Measurements from ENCODE around the gene FBLN1.

The FBLN1 gene

DNA sequence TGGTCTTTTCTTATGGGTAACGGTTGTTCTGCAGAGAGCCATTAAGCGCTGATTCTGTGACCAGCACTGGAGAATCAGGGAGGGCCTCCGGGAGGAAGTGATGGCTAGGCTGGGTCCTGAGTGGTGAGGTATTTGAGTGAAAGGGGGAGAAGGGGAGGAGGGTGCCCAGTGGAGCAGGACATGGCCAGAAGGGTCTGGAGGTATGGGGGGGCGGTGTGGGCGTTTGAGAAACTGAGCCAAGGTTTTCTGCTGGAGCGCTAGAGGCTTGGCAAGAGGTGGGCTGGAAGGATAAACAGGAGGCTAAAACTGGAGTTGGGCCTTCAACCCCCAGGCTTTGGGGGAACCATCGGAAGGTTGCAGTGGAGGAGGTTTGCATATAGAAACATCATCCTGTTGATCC is 72.5 kb downstream of the FBLN1 start:
- TF ChIP-seq, protein P1, sequence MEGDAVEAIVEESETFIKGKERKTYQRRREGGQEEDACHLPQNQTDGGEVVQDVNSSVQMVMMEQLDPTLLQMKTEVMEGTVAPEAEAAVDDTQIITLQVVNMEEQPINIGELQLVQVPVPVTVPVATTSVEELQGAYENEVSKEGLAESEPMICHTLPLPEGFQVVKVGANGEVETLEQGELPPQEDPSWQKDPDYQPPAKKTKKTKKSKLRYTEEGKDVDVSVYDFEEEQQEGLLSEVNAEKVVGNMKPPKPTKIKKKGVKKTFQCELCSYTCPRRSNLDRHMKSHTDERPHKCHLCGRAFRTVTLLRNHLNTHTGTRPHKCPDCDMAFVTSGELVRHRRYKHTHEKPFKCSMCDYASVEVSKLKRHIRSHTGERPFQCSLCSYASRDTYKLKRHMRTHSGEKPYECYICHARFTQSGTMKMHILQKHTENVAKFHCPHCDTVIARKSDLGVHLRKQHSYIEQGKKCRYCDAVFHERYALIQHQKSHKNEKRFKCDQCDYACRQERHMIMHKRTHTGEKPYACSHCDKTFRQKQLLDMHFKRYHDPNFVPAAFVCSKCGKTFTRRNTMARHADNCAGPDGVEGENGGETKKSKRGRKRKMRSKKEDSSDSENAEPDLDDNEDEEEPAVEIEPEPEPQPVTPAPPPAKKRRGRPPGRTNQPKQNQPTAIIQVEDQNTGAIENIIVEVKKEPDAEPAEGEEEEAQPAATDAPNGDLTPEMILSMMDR (IDR thresholded peaks at IDR 0.05; ENCODE audit: poor library complexity, severe bottlenecking), result no peak
- peaks cover 9% of the 10 kb centered on the region for H3K4me1 ChIP-seq (ENCODE audit: insufficient read depth, poor library complexity, severe bottlenecking)

DNA sequence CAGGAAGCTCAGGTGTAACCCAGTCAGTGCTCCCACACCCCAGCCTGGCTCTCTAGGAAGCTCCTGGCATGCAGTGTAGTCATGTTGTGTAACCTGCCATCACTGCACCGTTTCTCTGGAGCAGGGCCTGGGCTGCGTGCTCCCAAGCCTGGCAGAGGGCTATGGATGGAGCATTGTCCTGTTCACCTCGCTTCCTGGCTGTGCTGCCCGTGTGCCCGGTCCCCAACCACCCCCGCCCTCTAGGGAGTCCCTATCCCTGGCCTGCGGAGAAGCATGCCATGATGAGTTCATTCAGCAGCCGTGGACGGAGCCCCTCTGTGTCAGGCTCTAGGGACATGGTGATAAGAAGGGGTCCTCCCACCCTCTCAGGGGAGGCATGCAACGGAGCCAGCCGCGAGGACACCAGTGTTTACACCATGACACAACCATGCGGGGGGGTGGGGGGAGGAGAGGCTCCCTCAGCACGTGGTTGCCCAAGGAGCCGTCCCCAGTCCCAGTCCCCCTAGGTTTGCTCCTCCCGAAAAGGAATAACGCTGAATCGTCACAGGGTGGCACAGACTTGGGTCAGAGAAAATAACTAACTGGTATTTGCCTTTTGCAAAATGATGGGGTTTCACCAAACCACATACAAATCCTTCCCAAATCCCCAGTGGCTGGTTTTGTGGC is 73.1 kb downstream of the FBLN1 start:
- no peak overlapping the region for H3K4me3 ChIP-seq (ENCODE audit: severe bottlenecking)
- peaks cover 9% of the 10 kb centered on the region for H3K4me1 ChIP-seq (ENCODE audit: insufficient read depth, poor library complexity, severe bottlenecking)
- TF ChIP-seq, protein P1 (IDR thresholded peaks at IDR 0.05; ENCODE audit: poor library complexity, severe bottlenecking), result no peak
- no peaks in the 10 kb centered on the region; the same call in 1 of the 2 replicates for H3K36me3 ChIP-seq (ENCODE audit: low read depth)
- DNase-seq (ENCODE audit: low spot score), result no peak
- H3K27me3 ChIP-seq (ENCODE audit: insufficient read depth, poor library complexity, severe bottlenecking), result no peaks in the 10 kb centered on the region
- no peak overlapping the region for H3K27ac ChIP-seq (ENCODE audit: poor library complexity, severe bottlenecking)
- peak; percentile 16; the same call in 1 of the 3 replicates for ATAC-seq (ENCODE audit: low read depth)
- no peaks in the 10 kb centered on the region for H3K9me3 ChIP-seq (ENCODE audit: severe bottlenecking)

More for the DNA sequence above, 72.5 kb downstream of the FBLN1 start:
- H3K27me3 ChIP-seq (ENCODE audit: insufficient read depth, poor library complexity, severe bottlenecking), result no peaks in the 10 kb centered on the region
- ATAC-seq (ENCODE audit: low read depth), result no peak
- no peak overlapping the region for H3K27ac ChIP-seq (ENCODE audit: poor library complexity, severe bottlenecking)
- H3K4me3 ChIP-seq (ENCODE audit: severe bottlenecking), result no peak overlapping the region
- no peaks in the 10 kb centered on the region for H3K9me3 ChIP-seq (ENCODE audit: severe bottlenecking)
- H3K36me3 ChIP-seq (ENCODE audit: low read depth), result no peaks in the 10 kb centered on the region; the same call in 1 of the 2 replicates
- DNase-seq (ENCODE audit: low spot score), result no peak

DNA sequence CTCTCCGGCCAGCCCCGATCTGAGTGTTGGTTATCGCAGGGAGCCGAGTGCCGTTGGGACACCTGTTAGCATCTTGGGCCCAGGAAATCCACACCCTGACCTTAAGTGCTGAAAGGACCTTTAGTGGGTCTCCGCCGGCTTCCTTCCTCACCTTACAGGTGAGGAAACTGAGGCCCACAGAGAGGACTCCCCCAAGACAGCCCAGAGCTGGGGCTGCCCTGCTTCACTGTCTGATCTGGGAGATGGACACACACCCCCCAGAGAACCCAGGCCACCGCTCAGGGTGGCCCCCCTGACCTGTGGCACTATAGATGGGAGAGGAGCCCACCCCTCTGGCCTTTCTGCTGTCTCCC is 73.6 kb downstream of the FBLN1 start:
- no peaks in the 10 kb centered on the region for H3K27me3 ChIP-seq (ENCODE audit: insufficient read depth, poor library complexity, severe bottlenecking)
- TF ChIP-seq, protein P1 (IDR thresholded peaks at IDR 0.05; ENCODE audit: poor library complexity, severe bottlenecking), result no peak
- peaks cover 9% of the 10 kb centered on the region for H3K4me1 ChIP-seq (ENCODE audit: insufficient read depth, poor library complexity, severe bottlenecking)
- H3K9me3 ChIP-seq (ENCODE audit: severe bottlenecking), result no peaks in the 10 kb centered on the region
- H3K36me3 ChIP-seq (ENCODE audit: low read depth), result no peaks in the 10 kb centered on the region; the same call in 1 of the 2 replicates
- DNase-seq (ENCODE audit: low spot score) (no peak), ATAC-seq (ENCODE audit: low read depth) (no peak)
- H3K27ac ChIP-seq (ENCODE audit: poor library complexity, severe bottlenecking), result no peak overlapping the region
- no peak overlapping the region for H3K4me3 ChIP-seq (ENCODE audit: severe bottlenecking)

DNA sequence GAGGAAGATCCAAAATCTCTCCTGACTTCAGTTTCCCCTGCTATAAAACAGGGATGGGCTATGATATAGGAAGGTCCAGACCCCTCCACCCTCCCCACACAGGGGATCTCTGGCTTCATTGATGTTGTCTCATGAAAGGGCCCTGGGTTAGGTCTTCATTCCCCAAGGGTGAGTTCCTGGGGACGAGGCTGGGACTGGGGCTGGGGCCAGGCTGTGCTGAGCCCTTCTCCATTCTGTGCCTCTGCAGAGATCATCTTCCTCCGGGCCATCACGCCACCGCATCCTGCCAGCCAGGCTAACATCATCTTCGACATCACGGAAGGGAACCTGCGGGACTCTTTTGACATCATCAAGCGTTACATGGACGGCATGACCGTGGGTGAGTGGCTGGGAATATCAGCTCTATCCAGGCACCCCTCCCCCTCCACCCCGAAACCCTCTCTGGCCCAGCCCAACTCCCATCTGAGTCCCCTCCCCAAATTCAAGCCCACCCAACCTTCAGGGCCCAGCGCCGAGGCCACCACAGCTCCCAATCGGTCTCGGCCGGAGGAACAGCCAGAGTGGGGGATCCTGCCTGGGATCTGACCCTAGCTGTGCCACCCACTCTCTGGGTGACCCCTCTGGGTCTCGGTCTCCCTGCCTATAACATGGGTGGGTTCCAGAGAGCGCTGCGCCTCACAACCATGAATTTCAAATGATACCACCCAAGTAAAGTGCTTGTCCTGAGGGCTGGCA is 74.2 kb downstream of the FBLN1 start:
- peaks cover 9% of the 10 kb centered on the region for H3K4me1 ChIP-seq (ENCODE audit: insufficient read depth, poor library complexity, severe bottlenecking)
- H3K27ac ChIP-seq (ENCODE audit: poor library complexity, severe bottlenecking), result no peak overlapping the region
- TF ChIP-seq, protein P1 (IDR thresholded peaks at IDR 0.05; ENCODE audit: poor library complexity, severe bottlenecking), result no peak
- DNase-seq (ENCODE audit: low spot score) (no peak), ATAC-seq (ENCODE audit: low read depth) (no peak)
- H3K36me3 ChIP-seq (ENCODE audit: low read depth), result no peaks in the 10 kb centered on the region
- H3K27me3 ChIP-seq (ENCODE audit: insufficient read depth, poor library complexity, severe bottlenecking), result no peaks in the 10 kb centered on the region
- H3K9me3 ChIP-seq (ENCODE audit: severe bottlenecking), result no peaks in the 10 kb centered on the region
- H3K4me3 ChIP-seq (ENCODE audit: severe bottlenecking), result no peak overlapping the region
